ENCODE measurements around the gene GPAT2.
"Not testable (repeated sequence)": the region's sequence is repeated elsewhere in the genome, so short reads cannot be mapped to it uniquely, and the experiment has no call there.

The GPAT2 gene

DNA sequence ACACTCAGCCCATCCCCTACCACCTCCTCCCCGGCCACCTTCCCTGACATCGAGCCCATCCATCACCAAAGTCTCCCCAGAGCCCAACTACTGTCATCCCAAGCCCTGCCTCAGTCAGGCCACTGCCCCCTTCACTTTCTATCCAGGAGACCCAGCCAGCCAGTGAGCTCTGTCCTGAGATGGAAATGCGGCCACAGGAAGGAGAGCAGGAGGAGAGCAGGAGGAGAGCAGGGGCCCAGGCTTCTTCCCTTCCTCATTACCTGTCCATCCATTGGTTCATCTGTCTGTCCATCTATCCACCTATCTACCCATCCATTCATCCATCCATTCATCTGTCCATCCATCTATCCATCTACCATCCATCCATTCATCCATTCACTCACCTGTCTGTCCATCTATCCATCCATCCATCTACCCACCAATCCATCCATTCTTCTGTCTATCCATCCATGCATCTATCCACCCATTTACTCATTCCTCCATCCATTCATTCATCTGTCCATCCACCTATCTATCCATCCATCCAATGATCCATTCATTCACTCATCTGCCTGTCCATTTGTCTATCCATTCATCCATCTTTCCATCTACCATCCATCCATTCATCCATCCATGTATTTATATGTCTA lies 29.4 kb upstream of the GPAT2 start:
- not testable (repeated sequence) for DNase-seq

GRCh38 chr2:96063116-96063899 lies 28.6 kb upstream of the GPAT2 start:
- DNase-seq, result peak; percentile 60

DNA sequence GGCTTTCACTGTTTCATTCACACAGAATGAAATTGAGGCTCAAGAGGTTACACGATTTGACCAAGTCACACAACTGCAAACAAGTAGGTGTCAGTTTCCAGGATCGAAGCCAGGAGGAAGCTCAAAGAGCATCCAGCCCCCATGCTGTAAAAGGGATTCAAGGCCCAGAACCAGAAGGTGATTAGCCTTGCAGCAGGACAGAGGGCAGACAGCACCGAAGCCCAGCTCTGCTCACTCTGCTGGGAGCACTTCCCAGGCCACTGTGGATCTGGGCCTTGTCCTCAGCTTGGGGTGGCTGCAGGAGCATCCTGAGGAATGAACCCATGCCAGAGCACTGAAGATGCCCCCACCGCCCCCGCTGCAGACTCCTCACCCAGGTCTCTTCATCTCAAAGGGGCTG lies 27.8 kb upstream of the GPAT2 start:
- not testable (repeated sequence) for DNase-seq

GRCh38 chr2:96061901-96062300 lies 27.2 kb upstream of the GPAT2 start:
- DNase-seq, result not testable (repeated sequence)

GRCh38 chr2:96061197-96061817 lies 26.6 kb upstream of the GPAT2 start:
- DNase-seq, result not testable (repeated sequence)

DNA sequence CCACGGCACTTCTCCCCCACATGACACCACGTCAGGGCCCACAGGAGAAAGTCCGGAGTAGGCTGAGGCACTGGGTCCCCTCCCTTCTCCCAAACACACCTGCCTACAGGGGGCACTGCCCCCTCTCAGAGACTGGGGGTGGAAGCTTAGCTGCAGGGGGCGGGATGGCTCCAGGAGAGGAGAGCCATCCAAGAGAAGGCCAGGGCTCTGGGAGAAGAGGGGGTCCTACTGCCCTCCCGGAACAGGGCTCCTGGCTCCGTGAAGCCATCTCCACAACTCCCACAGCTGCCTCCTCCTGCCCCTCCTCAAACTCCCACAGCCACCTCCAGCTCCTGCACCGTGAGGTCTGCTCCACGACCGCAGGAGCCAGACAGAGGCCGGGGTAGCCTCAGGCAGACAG lies 25.6 kb upstream of the GPAT2 start:
- not testable (repeated sequence) for DNase-seq

DNA sequence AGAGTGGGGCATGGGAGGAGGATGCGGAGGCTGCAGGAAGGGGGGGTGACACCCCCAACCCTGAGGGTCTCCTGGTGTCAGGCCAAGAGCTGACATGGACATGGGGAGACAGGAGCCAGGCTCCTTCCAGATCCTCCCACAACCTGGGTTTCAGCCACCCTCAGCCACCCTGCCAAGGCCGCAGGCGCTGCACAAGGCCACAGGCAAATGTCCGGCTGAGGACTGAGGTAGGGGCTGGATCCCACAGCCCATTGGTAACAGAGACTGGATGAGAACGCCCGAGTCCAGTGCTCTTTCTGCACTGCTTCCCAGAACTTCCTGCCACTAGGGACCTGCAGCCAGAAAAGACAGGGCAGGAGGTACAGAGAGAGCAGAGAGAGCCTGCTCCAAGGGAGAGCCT lies 24.7 kb upstream of the GPAT2 start:
- not testable (repeated sequence) for DNase-seq

- not testable (repeated sequence) for DNase-seq
Measured at GRCh38 chr2:96055830-96056229, 21.1 kb upstream of the GPAT2 start.

DNA sequence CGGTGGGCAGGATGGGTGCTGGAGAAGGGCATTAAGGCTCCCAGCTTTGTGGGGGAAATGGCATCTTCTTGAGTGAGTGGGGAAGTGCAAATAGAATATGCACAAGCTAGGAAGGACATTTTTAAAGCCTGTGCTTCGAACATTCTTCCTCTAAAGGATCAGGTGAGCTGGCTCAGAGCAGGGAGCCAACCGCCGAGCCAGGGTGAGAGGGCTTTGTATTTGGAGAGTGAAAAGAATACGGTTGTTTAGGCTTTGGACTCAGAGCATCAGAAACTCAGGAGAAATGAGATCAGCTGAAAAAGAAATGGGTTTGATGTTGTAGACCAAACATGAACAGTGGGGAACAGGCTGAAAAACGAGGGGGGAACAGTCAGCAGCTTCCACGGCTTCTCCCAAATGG lies 19.8 kb upstream of the GPAT2 start:
- DNase-seq, result not testable (repeated sequence)

GRCh38 chr2:96053385-96053784 lies 18.7 kb upstream of the GPAT2 start:
- not testable (repeated sequence) for DNase-seq

DNA sequence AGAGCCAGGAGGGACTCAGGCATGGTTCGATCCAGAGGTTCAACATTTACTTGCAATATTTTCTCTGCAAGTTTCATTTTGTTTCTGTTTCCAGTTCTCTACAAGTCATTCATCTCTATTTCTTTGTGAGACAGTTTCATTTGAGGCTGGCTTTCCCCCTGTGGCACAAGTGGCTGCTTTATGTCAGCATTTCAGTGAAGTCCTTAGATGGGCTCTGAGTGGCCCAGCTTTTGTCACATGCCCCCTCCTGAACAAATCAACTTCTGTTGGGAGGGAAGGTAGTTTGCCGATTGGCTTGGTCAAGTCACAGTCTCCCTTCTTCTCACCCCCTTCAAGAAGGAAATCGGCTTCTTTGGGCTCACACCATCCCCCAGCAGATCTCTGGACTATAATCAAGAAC lies 17.9 kb upstream of the GPAT2 start:
- not testable (repeated sequence) for DNase-seq

- DNase-seq, result not testable (repeated sequence)
Measured at GRCh38 chr2:96049917-96050262, 15.2 kb upstream of the GPAT2 start.

GRCh38 chr2:96049049-96049916 lies 14.6 kb upstream of the GPAT2 start:
- peak; percentile 27 for DNase-seq

- not testable (repeated sequence) for DNase-seq
Measured at GRCh38 chr2:96035554-96035953, 838 bp upstream of the GPAT2 start.

GRCh38 chr2:96033997-96034396 lies 719 bp downstream of the GPAT2 start:
- DNase-seq, result not testable (repeated sequence)

DNA sequence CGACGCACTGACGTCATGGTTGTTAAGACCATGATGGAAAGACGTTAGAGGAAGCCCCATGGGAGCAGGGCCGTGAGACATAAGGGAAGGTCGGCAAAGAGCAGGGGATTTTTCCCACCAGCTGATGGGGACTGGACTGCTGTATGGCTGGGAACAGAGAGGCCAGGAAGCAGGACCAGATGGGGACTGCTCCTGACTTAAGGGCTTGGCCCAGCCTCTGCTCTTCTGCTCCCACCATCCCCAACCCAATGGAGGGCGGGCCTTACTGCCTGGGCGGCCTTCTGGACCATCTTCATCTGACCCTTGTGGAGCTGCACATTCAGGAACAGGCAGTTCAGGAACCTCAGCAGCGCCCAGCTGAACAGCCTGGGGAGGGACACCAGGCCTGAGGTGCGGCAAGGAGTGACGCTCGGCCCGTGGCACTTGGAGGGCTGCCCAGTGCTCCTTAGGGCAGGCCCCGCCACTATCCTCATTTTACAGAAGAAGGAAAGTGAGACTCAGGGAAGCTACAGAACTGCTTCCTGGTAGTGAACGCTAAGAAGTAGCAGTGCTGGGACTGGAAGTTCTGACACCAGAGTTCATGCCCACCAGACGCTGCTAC lies 6.9 kb downstream of the GPAT2 start:
- not testable (repeated sequence) for DNase-seq

DNA sequence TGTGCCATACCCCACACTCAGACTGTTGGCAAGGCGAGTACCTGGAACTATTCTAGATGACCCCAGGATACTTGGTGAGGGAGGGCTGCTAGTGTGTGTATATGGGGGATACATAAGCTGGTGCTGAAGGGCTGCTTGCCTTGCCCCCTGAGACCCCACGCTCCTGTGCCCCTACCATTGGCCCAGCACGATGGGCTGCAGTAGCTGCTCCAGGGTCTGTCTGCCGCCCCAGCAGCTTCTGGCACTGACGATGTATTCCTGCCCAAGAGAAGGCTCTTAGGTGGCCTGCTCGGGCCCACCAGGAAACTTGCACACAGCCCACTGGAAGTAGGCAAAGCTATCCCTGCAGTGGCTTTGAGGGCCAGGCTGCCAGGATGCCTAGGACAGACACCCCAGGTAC lies 9.0 kb downstream of the GPAT2 start:
- DNase-seq, result not testable (repeated sequence)

DNA sequence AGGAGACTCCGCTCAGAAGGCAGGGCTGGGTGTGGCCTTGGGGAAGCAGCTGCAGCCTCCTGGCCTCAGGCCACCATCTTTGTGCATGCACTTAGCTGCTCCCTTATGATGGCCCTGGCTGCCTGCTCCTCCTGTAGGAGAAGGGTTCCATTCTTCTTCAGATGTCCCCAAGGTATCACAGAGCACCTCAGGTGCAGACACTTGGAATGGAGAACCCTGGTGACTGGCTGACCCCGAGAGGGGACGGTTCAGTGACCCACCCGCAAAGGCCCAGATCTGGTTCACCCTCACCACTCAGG lies 9.6 kb downstream of the GPAT2 start:
- no peak for DNase-seq

DNA sequence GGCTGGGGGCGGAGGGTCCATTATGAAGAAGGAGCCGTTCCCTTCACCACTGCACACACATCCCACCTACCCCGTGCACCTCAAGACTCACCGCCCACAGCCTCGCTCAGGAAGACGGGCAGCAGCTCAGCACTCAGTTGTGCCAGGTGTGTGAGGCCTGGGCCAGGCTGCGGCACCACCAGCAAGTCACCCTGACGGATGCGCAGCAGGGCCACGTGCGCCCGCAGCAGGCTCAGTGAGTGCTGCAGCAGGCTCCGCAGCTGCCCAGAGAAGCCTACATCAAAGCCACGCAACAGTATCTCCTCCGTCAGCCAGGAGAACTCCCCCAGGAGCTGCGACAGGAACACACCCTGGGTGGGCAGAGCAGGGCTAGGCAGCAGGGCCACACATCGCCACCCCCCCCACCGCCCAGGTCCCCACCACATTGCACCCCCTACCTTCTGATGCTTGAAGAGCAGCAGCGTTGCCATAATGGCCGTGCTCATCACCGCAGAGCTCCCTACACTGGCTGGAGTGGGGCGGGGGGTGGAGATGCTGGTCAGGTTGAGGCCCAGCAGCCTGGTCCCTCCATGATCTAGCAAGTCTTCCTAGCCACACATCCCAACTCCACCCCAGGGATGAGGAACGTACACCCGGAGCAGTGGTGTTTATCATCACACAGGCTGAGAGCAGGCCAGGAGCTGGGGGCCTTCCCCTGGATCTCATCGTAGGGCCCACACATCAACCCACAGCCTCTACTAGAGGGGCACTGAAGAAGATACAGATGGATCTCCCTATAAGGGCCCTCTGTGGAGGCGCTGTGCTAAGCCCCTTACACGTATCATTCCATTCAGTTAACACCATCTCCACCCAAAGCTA lies 10.2 kb downstream of the GPAT2 start:
- DNase-seq, result no peak

- DNase-seq, result not testable (repeated sequence)
Measured at GRCh38 chr2:96023701-96024100, 11.0 kb downstream of the GPAT2 start.

DNA sequence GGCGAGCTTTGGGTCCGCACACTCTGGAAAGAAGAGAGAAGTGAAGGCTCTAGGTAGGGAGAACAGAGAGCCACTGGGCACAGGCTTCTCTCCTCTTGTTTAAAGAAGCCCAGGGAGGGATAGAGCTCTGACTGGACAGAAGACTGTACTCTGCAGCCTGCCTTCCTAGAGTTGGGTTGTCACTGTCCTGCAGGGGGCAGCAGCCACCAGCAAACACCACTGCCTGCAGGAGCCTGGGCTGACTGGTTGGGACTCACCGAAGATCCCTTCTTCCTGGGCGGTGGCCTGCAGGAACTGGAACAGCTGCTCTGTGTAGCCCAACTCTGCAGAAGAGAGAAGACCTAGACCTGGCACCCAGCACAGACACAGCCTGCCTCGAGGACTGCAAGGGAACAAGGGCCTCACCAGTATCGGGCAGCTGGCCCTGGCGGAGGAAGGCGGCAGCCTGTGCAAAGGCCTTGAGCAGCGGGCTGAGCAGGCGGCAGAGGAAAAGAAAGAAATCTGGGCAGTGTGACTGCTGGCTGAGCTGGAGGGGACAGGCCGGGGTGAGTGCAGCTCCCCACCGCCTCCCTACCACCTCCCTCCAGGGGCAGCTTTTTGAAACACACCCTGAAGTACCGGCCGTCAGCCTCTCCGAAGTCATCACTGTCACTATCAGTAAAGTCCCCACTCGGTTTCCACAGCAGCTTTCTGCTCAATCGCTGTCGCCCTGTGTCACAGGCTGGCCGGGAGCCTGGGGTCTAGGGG lies 11.8 kb downstream of the GPAT2 start:
- DNase-seq, result peak; percentile 76
